ENCODE data around the gene LYZL1.
"Not testable (repeated sequence)": the region's sequence is repeated elsewhere in the genome, so short reads cannot be mapped to it uniquely, and the experiment has no call there.

LYZL1 gene

DNA sequence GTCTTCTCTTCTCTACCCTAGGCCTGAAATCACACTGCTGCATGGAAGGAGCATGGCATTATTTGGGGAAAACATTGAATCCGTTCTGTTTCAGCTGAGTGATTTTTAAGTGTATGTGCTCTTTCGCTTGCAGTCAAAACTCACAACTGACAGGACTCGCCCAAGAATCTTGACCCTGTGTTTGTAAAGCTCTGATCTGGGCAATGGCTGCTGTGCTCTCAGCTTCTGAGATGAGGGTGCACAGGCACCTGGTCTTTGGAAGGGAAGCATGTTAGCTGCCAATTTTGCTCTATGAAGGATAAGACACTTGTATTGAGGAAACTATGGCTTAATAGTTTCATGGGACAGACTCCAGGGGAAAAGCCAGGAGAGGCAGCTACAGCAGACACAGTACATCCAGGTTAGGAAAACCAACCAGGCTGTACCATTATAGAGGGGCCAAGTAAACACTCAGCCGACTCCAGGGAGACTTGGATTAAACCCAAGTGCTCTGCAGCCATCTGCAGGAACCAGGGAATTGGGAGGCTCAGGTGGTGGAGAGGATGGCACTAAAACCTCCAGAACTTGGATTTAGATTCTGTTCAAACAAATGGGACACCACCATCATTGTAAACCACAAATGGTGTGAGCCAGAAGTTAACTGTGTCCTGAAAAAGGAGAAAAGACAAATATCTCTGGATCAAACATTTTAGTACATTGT, 43.3 kb downstream of the LYZL1 start:
- no peak for DNase-seq (ENCODE audit: low read depth in 2 of 2)

DNA sequence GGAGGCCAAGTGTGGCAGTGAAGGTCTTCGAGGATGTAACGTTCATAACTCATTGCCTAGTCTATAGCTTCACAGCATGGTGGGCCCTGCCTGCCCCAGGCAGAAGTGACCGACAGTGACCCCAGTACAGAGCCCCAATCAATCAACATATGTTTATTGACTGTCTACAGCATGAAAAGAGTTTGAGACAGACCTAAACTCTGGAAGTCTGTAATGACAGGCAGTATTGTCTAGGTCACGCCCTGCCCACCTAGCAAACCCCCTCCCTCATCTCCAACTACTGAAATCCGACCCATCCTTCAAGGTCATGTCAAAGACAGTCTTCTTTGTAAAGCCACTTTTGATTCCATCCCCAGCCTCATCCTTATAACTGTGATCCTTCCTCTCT, 43.9 kb downstream of the LYZL1 start:
- DNase-seq (ENCODE audit: low read depth in 2 of 2), result no peak

DNA sequence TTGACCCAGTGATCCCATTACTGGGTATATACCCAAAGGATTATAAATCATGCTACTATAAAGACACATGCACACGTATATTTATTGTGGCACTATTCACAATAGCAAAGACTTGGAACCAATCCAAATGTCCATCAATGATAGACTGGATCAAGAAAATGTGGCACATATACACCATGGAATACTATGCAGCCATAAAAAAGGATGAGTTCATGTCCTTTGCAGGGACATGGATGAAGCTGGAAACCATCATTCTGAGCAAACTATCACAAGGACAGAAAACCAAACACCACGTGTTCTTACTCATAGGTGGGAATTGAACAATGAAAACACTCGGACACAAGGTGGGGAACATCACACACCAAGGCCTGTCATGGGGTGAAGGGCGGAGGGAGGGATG, 48.7 kb downstream of the LYZL1 start:
- DNase-seq (ENCODE audit: low read depth in 2 of 2), result not testable (repeated sequence)

DNA sequence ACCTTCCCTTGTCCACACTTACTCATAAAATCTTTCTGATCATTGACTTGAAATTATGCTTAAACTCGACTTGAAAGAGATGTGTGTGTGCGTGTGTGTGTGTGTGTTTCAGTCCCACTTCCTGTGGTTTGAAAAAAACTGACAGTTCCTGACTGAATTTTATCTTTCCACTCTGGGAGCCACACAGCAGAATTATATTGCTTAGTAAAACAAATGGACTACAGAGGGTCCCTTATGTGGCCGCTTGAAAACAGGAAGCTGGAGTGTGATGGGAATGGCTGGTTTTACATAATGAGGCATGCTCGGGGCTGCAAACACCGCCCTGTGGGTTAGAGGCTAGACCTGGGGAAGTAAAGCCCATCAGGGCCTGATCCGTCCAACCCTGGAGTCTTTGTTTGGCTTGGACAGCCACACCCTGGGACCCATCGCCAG, 54.8 kb downstream of the LYZL1 start:
- no peak for DNase-seq (ENCODE audit: low read depth in 2 of 2)

DNA sequence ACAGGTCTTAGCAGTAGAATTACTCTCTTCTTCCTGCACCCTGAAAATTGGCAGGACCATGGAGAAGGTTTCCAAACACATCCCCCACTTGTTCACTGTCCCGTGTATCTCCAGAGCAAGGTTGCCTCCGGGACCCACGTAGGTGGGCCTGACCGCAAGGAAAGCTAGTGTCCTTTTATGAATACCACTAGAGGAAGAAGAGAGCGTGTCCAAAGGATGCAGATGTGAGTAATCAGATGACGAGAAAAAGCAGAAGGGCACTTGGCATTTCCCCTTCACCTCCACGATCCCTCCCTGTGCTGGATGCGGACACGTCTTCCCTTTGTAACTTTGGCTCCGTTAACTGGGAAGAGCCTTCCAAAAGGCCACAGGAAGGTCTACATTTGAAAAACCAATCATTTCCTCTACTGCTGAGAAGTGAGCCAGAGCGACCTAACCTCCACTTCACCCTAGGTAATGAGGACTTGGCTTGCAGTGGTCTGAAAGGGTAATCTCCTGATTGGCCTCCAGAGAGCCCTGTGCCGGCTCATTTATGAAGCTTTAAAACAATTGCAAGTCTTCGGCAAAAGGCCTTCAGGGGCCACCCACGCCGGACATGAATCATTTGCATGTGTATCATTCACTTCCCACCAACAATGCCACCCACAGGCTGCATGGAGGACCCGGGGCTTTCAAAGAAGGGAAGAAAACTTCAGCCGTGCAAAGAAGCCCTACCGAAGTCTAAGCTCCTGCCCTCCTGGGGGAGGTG, 55.4 kb downstream of the LYZL1 start:
- DNase-seq (ENCODE audit: low read depth in 2 of 2), result no peak

DNA sequence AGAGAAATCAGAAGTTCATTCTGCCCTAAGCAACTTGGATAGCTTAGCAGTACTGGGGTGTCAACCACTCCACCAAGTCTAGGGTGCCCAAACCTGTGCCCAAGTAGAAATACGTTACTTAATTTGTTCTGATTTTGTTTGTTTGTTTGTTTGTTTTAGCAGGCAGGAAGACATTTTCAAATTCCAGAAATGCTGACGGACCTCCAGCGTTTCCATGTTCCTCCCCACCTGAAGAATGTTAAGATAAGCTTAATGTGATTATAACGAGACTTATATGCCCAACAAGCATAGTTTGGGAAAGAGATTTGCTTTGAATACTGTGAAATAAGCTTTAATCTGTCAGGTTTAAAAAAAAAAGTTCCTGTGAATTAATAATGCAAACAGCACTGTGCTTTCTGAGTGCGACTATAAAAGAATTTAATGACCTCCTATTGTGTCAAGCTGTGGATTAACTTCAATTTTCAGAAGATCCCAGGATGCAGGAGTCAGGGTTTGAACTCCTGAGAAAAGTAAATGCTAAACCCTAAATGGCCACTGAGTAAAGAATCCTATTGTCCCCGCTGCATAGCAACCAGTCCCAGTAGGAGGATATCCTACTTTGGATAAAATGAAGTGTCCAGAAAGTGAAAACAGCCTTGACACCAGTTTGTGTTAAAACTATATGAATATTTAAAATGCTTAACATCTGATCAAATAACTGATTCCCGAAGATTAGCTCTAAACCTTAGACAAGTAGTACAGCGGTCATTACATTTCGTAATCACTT, 56.5 kb downstream of the LYZL1 start:
- no peak for DNase-seq (ENCODE audit: low read depth in 2 of 2)

DNA sequence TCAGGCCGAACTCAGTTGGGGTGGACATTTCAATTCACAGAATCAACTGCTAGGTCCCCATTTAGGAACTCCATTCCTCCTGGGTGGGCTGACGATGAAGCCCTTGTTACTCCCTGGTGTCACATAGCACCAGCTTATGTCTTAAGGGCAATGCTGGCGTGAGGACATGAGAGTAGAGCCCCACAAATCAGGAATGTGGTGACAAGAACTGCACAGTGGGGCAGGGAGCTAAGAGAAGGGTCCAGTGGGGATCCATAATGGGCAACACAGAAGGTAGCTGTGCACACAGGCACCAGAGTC, 57.0 kb downstream of the LYZL1 start:
- no peak for DNase-seq (ENCODE audit: low read depth in 2 of 2)

DNA sequence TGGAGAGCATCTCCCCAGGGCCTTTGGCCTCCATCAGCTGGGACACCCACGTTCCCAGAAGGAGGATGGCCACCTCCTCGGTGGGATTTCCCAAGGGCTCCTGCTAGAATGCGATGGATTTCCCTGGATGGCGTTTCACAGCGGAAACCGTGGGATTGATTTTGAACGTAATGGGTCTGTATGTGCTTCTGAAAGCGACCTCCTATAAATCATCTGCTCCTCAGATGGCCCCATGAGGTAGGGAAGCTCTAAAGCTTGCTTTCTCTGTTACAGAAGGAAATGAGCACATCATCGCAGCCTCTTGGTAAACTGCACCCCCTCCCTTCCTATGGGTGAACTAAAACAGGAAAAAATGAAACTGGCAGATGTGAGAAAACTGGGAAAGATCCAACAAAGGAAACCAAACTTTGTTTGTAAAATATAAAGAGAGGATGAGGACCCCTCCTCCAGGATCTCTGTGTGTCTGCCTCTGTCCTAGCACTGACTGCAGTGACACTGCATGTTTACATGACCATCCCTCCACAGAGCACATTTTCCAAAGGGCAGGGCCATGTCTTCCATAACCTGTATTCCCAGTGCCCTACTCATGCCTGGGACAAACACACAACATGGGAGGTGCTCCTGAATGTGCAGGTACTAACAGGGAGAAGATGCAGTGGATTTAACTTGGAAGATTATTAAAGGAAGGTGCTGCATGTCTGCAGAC, 57.6 kb downstream of the LYZL1 start:
- no peak for DNase-seq (ENCODE audit: low read depth in 2 of 2)

DNA sequence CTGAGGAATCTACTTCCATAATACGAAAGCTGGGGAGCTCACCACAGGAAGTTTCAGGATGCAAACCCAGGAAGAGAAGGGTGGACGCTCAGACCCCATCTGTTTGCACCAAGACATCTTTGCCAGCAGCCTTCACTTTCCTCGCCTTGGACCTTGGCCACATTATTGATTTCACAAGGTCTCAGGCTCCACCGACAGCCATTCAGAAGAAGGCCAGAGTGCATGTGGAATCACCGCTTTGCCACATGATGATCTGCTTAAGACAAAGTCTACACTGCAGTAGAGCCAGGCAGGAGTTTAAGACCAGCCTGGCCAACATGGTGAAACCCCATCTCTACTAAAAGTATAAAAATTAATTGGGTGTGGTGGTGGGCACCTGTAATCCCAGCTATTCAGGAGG, 60.0 kb downstream of the LYZL1 start:
- no peak for DNase-seq (ENCODE audit: low read depth in 2 of 2)

DNA sequence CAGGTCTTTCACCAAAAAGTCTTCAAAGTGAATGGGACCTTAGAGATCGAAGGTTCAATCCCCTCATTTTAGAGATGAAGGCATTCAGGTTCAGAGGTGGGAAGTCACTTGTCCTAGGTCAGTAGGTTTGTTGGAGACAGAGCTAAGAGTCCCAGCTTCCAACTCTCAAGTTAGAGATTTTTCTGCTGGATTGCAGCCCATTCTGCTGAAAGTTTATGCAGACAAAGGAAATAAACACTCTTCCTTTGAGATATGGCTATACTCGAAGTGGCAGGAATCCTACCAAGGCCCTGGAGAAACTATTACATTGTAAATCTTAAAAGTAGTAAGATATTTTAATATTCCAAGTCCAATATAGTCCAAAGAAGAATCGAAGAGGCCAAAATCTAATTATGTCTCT, 64.4 kb downstream of the LYZL1 start:
- no peak for DNase-seq (ENCODE audit: low read depth in 2 of 2)

DNA sequence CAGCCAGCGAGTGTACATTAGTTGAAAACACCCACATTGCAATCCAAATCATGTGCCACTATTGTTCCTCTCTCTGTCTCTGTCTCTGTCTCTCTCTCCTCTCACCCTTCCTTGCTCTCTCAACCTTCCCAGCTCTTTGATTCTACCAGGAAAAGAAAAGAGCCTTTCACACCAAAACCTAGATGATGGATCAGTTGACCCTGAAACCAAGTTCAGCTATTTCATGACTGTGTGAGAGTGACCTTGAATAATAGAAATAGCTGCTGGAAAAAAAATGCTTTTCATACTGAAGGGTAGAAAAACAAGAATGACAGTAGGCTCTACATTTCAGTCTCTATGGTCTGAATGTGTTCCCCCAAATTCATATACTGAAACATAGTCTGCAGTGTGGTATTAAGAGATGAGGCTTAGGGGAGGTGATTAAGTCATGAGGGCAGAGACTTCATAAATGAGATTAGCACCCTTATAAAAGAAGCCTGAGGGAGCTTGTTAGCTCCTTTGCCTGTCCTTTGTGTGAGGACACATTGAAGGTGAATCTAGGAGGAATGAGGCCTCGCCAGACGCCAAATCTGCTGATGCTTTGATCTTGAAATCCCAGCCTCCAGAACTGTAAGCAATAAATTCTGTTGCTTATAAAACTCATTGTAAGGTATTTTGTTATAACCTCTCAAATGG, 65.2 kb downstream of the LYZL1 start:
- no peak for DNase-seq (ENCODE audit: low read depth in 2 of 2)

DNA sequence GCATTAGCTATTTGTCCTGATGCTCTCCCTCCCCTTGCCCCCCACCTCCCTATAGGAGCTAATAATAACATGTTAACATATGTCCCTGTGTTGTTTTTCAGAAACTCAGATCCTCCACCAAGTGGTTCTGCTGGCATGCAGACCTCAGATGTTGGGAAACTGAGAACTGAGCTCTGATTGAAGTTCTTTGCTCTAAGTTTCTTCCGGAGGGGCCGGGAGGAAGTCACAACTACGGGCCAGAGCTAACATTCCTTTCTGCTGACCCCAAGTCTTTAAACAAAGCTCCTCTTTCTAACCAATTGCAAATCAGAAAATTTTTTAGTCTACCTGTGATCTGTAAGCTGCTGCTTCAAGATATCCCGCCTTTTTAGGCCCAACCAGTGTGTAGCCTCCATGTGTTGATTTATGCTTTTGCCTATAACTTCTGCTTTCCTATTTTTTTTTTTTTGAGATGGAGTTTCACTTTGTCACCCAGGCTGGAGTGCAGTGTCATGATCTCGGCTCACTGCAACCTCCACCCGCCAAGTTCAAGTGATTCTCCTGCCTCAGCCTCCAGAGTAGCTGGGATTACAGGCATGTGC, 66.6 kb downstream of the LYZL1 start:
- DNase-seq (ENCODE audit: low read depth in 2 of 2), result no peak

DNA sequence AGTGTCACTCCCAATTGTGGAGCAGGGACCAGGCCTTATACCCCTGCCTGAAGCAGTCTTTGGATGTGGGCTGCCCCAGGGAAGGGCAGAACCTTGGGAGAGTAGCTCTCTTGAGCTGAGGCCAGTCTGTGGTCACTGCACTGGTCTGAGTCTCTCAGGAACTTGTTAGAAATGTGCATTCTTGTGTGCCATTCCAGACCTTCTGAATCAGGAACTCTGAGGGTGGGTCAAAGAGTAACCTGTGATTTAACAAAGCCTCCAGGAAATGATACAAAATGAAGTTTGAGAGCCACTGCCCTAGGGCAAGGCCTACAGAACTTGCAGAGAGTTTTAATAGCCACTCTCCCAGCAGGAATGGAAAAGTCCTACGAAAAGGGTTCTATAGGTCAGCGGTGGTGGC, 68.1 kb downstream of the LYZL1 start:
- no peak for DNase-seq (ENCODE audit: low read depth in 2 of 2)

DNA sequence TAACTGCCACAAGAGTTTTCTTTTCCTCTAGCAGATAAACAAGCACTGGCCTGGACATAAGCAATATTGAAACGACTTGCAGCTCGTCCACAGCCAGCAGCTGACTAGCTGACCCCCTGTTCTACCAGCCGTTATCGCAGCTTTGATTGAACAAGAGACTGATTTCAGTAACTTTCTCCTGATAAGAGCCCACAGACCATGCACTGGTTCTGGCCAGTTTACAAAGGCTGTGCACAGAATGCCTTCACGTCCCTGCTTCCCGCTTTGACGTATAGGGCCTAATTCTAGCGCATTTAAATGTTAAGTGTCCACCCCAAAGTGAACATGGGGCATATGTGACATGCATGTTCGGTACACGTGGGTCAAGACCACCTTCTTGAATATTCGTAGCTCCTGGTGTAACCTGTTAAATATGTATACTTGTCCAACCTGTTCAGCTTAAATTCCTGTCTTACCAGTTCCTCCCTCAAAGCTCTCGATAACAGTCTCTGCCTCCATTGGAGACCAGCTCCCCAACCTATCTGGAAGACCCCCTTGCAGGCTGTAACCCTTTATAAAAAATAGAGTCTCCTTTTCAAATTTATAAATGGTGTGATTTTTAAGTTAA, 69.2 kb downstream of the LYZL1 start:
- DNase-seq (ENCODE audit: low read depth in 2 of 2), result no peak

DNA sequence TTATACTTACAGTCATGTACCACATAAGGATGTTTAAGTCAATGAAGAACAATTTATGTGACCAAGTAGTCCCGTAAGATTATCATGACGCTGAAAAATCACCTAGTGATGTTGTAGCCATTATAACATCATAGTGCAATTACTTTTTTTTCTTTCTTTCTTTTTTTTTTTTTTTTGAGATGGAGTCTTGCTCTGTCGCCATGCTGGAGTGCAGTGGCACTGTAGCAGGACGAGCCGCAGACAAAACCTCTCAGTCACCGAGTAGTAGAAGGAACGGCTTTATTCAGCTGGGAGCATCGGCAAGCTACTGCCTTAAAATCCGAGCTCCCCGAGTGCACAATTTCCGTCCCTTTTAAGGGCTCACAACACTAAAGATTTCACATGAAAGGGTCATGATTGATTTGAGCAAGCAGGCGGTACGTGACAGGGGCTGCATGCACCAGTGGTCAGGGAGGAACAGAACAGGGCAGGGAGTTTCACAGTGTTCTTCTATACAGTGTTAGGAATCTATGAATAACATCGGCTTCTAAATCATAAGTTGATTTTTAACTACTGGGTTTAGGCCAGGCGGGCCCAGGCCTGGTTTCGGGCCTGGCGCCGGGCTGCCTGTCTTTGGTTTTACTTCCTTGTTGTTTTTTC, 71.5 kb downstream of the LYZL1 start:
- not testable (repeated sequence) for DNase-seq (ENCODE audit: low read depth in 2 of 2)
